Activated CD4-positive, CD25-positive, alpha-beta regulatory T cell treated with anti-CD3 and anti-CD28 coated beads, Interleukin-2, amount 50 U/mL, for 72 hours (primary cell): ENCODE measurements around the gene OR11H6.
"Not testable (repeated sequence)": the region's sequence is repeated elsewhere in the genome, so short reads cannot be mapped to it uniquely, and the experiment has no call there.

Experiments
- DNase-seq: peaks from one replicate; pipeline ENCODE4 v3.0.0; 2021

OR11H6 gene, protein sequence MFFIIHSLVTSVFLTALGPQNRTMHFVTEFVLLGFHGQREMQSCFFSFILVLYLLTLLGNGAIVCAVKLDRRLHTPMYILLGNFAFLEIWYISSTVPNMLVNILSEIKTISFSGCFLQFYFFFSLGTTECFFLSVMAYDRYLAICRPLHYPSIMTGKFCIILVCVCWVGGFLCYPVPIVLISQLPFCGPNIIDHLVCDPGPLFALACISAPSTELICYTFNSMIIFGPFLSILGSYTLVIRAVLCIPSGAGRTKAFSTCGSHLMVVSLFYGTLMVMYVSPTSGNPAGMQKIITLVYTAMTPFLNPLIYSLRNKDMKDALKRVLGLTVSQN

DNA sequence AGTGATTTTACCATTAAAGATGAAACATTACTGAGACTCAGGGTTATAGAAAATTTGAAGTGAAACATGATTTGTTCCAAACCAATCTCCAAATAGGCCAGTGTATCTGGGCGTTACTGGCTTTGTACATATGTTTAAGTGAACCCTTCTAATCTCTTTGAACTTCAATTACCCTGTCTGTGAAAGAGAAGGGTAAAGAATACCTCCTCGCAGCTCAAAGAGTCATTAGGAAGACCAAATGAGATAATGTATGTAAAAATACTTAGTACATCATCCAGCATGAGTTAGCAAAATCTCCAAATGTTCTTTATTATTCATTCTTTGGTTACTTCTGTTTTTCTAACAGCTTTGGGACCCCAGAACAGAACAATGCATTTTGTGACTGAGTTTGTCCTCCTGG is at the start of gene OR11H6:
OR11H6 (plus strand) TSS at position 301 of the 400 bp plus-strand sequence; CDS start at position 301, 0 bp downstream.
- no peak for DNase-seq

DNA sequence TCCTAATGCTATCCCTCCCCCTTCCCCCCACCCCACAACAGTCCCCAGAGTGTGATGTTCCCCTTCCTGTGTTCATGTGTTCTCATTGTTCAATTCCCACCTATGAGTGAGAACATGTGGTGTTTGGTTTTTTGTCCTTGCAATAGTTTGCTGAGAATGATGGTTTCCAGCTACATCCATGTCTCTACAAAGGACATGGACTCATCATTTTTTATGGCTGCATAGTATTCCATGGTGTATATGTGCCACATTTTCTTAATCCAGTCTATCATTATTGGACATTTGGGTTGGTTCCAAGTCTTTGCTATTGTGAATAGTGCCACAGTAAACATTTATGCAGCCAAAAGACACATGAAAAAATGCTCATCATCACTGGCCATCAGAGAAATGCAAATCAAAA is 49.3 kb upstream of the OR11H6 start:
- not testable (repeated sequence) for DNase-seq

DNA sequence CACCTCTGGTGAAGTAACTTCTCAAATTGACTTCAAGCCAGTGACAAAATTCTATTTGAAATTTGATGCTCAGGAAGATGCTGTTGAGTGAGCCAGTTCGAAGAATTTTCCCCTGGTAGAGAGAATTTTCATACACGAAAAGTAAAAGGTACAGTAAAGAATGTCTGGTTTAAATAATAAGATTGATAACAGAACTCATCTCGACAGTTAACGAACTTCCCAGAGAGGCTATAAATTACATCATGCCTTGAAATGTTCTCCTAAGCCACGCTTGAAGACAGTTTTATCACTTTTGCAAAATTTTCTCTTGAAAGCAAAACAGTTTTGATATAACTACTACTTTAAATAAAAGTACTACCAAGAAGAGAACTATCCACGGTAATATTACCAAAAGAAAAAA is 47.2 kb upstream of the OR11H6 start:
- DNase-seq, result no peak

DNA sequence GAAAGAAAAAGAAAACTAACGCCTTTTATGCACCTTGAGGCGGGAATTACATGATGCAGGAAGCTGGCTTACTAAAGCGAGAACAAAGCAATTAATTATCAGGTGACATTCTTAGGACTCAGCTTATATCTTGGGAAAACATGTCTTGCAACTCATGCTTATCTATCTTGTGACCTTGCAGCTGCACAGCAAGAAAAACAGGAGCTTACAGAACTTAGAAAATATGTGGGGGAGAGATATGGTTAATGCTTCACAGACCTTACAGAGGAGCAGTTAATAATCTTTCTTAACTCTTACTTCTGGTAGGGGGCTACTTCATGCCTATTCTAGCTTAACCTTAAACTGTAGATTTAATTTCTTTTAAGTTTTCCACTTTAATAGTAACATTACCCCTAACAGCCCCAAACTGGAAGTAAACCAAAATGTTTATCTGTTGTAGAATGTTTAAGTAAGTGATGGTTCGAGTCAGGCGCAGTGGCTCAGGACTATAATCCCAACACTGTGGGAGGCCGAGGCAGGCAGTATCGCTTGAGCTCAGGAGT is 46.0 kb upstream of the OR11H6 start:
- DNase-seq, result no peak

DNA sequence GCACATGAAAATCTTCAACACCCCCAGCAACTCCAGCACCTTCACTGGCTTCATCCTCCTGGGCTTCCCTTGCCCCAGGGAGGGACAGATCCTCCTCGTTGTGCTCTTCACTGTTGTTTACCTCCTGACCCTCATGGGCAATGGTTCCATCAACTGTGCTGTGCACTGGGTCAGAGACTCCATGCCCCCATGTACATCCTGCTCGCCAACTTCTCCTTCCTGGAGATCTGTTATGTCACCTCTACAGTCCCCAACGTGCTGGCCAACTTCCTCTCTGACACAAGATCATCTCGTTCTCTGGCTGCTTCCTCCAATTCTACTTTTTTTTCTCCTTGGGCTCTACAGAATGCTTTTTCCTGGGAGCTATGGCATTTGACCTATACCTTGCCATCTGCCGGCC is 44.3 kb upstream of the OR11H6 start:
- DNase-seq, result no peak

DNA sequence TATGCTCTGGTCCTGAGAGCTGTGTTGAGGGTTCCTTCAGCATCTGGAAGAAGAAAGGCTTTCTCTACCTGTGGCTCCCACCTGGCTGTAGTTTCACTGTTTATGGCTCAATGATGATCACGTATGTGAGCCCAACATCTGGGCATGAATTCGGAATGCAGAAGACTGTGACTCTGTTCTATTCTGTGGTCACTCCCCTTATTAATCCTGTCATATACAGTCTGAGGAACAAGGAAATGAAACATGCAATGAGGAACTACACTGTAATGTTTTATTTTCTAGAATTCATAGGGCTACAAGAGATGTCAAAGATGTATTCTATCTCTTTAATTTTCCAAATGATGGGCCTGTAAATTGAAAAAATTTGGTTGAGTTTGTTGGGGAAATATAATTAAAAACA is 43.6 kb upstream of the OR11H6 start:
- DNase-seq, result no peak

DNA sequence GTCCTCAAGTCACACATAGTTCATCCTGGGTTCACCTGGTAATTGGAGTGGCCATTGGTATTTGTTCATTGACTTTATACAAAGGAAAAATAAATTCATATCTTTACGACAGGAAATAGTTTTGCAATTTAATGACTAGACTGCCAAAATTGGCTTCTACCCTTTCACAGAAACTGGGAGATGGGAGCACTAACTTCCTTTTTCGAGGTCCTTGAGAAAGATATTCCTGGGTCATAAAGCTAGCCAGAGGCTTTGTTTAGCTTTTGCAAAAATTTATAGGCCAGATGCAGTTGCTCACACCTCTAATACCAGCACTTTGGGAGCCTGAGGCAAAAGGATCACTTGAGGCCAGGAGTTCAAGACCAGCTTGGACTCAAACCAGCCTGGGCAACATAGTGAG is 43.0 kb upstream of the OR11H6 start:
- no peak for DNase-seq

DNA sequence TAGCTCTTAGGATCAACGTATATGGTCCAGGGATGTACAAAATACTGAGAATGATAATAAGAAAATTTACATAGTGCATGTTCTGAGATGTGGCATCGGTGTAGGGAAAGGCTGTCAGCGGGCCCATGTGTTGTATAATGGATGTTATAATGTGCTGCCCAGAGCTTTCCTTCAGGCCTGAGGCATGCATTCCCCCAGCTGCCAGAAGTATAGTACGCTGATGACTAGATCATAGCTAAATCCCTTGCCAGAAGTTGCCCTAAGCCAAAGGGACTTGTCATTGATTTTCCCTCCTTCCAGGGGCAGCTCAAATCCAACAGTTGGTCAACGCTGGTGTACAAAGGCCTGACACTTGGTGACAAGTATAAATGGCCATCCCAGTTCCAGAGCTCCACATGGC is 39.3 kb upstream of the OR11H6 start:
- DNase-seq, result no peak

DNA sequence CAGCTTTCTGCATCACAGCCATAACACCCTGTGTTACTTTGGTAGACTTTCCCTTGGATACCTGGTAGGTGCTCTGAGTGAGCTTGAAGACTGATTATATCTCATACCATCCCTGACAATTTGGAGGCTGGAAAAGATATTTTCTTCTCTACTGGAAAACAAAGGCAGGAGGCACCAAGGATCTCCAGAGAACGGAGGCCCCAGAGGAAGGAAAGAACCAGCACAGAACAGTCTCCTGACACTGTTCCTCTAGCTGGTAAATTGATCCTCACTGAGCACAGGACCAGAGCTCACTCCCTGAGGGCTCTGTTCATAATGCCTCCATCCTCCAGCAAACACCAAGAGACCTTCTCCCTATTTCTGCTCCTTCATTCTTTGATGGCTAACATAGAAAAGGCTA is 32.9 kb upstream of the OR11H6 start, which contains the start of gene OR11G2:
OR11G2 (plus strand) TSS at position 301 of the 400 bp plus-strand sequence. CDS start 6,542 bp downstream, outside the sequence.
- DNase-seq, result no peak

DNA sequence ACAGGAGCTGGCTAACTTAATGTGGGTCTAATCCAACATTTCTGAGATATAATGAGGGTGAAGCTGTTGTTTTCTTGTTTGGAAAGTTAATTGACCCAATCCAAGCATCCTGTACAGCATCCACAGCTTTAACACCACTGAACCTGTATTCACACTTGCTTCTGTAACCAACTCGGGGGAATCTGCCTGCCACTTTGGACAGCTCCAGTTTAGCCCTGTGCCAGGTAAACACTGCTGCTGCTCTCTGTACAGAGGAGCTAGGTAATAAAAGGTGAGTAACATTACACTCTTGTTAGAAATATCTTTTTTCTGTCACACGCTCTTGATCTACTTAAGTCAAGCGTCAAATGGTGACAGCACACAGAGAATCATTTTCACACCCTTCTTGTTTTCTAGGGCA is 32.1 kb upstream of the OR11H6 start:
- DNase-seq, result no peak

DNA sequence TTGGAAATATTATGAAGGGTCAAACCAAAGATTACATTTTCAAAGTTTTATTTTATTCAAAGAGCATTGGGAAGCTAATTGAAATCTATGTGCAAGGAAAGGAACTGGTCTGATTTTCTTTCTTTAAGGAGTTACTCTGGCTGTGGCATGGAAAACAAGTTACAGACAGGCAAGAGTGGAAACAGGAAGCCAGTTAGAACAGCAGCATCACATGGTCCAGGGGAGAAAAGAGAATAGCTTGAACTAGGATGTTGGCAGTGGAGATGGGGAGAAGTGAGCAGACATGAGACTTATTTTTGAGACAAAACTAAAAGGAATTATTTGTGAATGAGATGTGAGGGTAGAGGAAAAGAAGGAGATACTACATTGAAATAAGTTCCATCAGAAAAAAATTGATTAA is 29.4 kb upstream of the OR11H6 start:
- DNase-seq, result no peak

DNA sequence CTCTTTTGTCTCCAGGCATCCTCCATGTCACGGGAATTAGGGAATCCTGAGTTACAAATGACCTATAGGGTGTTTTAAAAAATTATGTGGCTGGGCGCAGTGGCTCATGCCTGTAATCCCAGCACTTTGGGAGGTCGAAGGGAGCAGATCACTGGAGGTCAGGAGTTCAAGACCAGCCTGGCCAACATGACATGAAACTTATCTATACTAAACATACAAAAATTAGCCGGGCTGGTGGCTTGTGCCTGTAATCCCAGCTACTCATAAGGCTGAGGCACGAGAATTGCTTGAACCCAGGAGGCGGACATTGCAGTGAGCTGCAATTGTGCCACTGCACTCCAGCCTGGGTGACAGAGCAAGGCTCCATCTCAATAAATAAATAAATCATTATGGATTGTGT is 28.3 kb upstream of the OR11H6 start:
- not testable (repeated sequence) for DNase-seq

DNA sequence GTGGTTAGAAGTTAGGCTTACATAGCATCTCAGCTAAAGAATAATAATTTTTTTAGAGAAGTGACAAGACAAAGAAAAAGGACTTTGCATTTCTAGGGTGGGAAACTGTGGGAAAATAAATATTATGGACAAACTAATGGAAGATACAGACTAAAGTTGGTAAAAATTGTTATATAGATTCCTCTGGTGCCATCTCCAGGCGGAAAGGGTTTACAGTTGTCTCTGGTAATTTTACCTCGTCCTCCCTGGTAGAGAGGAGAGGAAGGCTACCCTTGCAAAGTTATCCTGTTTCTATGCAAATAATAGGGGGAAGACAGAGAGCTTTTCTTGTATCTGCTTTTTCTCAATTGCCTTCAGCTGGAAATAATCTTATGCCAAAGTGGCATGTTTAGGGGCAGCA is 27.6 kb upstream of the OR11H6 start:
- DNase-seq, result no peak

DNA sequence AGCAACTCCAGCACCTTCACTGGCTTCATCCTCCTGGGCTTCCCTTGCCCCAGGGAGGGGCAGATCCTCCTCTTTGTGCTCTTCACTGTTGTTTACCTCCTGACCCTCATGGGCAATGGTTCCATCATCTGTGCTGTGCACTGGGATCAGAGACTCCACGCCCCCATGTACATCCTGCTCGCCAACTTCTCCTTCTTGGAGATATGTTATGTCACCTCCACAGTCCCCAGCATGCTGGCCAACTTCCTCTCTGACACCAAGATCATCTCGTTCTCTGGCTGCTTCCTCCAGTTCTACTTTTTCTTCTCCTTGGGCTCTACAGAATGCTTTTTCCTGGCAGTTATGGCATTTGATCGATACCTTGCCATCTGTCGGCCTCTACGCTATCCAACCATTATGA is 26.1 kb upstream of the OR11H6 start:
- no peak for DNase-seq

DNA sequence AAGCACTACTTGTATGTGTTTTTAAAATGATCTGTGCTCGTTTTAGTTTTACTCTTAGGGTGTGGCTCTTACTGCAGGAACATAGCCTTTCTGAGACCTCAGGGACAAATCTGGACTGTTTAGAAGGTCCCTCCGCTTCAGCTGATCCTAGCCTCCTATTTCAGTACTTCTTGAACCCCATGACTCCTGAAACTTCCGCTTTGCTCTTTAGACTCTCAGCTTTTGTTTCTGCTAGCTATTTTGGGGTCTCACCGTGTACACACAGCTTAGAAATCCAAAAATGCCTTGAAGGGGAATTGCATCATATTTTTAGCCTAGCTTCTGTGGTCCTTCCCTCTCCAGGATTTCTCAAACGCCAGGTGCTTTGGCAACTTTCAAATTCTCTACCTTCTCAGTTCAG is 24.5 kb upstream of the OR11H6 start:
- no peak for DNase-seq

DNA sequence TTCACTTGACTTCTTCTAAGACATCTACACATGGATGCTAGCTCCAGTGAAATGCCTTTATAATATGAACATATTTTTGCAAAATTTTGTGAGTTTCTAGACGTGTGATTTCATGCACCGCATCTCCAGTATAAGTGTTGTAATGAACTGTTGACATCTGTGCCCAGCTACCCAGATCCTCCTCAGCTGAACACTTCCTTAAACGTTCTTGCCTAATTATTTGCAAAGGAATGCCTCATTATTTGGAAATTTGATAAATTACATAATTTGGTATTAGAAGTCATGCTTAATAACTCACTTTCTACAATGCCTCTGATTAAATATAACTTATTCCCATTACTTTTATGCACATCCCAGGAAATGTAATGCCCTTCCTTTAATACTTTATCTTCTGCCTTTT is 18.8 kb upstream of the OR11H6 start:
- no peak for DNase-seq

DNA sequence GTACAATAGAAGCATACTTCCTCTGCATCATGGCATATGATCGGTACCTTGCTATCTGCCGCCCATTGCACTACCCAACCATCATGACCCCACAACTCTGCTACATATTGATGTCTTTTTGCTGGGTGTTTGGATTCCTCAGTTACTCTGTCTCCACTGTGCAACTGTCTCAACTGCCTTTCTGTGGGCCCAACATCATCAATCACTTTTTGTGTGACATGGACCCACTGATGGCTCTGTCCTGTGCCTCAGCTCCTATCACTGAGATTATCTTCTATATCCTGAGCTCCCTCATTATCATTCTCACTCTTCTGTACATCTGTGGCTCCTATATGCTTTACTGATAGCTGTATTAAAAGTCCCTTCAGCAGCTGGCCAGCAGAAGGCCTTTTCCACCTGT is 13.9 kb upstream of the OR11H6 start:
- no peak for DNase-seq

DNA sequence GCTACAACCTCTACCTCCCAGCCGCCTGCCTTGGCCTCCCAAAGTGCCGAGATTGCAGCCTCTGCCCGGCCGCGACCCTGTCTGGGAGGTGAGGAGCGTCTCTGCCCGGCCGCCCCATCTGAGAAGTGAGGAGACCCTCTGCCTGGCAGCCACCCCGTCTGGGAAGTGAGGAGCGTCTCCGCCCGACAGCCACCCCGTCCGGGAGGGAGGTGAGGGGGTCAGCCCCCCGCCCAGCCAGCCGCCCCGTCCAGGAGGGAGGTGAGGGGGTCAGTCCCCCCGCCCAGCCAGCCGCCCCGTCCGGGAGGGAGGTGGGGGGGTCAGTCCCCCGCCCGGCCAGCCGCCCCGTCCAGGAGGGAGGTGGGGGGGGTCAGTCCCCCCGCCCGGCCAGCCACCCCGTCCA is 11.1 kb upstream of the OR11H6 start:
- DNase-seq, result not testable (repeated sequence)

DNA sequence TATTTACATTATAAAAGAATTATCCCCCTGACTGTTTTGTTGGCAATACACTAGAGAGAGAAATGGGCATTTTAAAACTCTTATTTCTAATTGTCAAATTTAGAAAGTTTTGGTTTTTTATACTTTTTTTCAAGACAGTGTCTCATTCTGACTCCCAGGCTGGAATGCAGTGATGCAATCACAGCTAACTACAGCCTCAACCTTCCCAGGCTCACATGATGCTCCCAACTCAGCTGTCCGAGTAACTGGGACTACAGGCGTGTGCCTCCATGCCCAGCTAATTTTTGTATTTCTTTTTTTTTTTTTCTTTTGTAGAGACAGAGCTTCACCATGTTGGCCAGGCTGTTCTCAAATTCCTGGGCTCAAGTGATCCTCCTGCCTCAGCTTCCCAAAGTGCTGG is 8.3 kb upstream of the OR11H6 start:
- DNase-seq, result no peak

DNA sequence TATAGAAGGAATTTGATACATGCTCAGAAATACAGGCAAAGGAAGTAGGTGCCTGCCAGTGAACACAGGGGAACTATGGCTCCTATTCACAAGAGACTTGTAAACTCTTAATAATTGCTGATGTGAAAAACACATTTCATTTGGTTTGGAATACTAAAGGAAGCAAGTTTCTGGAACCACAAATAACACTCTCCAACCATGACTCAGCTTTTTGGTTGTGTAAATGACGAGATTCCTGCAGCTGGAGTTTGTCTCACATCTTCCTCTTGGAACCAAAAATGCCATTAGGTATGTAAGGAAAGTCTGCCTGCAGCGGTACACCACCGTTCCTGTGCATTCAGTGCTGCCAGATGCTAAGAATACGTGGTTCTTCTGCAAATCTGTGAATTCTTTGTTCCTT is 4.5 kb upstream of the OR11H6 start:
- no peak for DNase-seq

DNA sequence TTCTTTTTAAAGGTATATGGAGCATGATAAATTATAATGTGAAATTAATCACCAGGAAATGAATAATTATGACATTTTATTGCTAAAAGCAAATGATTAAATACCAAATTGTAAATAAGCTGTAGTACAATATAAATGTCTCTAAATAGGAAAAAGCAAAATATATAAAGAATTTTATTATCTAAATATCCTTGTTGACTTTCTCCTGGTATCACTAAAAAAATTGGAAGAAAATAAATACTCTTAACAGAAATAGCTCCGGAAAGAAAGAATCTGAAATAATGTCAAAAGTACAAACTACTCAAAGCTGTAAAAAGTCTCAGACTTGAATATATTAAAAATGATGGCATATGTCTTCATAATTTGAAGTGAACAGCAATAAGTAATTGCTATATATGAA is 5.2 kb downstream of the OR11H6 start, which contains the start of gene OR11H7:
OR11H7 (plus strand) TSS at position 301 of the 400 bp plus-strand sequence.
- DNase-seq, result no peak

DNA sequence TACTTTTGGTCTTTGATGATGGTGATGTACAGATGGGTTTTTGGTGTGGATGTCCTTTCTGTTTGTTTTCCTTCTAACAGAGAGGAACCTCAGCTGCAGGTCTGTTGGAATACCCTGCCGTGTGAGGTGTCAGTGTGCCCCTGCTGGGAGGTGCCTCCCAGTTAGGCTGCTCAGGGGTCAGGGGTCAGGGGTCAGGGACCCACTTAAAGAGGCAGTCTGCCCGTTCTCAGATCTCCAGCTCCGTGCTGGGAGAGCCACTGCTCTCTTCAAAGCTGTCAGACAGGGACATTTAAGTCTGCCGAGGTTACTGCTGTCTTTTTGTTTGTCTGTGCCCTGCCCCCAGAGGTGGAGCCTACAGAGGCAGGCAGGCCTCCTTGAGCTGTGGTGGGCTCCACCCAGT is 11.9 kb downstream of the OR11H6 start:
- not testable (repeated sequence) for DNase-seq

DNA sequence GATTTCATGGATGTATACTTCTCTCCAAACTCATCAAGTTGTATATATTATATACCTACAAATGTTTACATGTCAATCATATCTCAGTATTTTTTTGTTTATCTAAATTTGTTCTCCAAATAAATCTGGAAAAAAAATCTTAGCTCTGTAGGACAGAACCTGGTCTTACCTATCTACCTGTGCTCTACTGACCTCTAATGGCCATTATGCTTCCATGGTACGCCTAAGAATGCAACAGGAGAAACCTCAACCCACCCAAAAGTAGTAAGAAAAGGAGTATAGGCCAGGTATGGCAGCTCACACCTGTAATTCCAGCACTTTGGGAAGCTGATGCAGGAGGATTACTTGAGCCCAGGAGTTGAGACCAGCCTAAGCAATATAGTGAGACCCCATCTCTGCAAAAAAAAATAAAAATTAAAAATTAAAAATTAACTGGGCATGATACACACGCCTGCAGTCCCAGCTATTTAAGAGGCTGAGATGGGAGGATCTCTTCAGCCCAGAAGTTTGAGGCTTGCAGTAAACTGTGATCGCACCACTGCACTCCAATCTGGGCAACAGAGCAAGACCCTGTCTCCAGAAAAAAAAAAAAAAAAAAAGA is 24.2 kb downstream of the OR11H6 start:
- DNase-seq, result no peak

DNA sequence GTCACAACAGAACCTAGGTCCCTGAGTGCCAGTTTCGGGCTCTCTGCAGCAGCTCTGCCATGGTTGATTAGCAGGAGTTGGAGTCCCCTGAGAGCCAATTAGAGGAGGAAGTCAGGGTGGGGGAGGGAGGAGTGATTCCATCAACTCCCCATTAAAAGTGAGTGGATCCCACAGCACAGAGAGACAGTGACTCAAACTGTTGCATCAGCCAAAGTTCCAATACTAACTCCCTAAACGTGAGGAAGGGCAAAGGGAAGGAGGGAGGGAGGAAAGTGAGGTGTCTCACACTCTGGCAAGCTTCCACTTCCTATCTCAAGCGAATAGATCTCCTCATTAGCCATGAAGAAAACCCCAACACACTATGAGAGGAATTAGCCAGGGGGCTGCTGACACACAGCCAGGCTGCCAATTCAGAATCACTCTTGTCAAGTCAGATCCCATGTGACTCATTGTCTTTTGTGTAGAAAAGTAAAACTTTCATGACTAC is 39.2 kb downstream of the OR11H6 start:
- DNase-seq, result no peak
